Parathyroid adenoma (tissue), 2 donors: ENCODE results near the gene TOR1B.

Source experiments
- H2AFZ ChIP-seq: fragments of 300-600 bp; sonication (generic); one replicate; pipeline ENCODE4 v1.7.0; 2017; ENCODE audit warnings: antibody characterized with exemption, mild to moderate bottlenecking
- H3K27ac ChIP-seq: fragments of 300-600 bp; sonication (generic); one replicate; pipeline ENCODE4 v1.7.0; 2017
- H3K27me3 ChIP-seq: fragments of 300-600 bp; sonication (generic); one replicate; pipeline ENCODE4 v1.7.0; 2017; ENCODE audit warnings: low read length; ENCODE audit not compliant: control insufficient read depth, insufficient read depth
- H3K36me3 ChIP-seq: fragments of 300-600 bp; sonication (generic); one replicate; pipeline ENCODE4 v1.7.0; 2017; ENCODE audit warnings: low read length; ENCODE audit not compliant: control insufficient read depth, insufficient read depth
- H3K4me1 ChIP-seq: fragments of 300-600 bp; sonication (generic); one replicate; pipeline ENCODE4 v1.7.0; 2017; ENCODE audit warnings: control low read depth
- H3K4me2 ChIP-seq: fragments of 300-600 bp; sonication (generic); one replicate; pipeline ENCODE4 v1.7.0; 2017; ENCODE audit warnings: low read length
- H3K4me3 ChIP-seq: fragments of 300-600 bp; sonication (generic); one replicate; pipeline ENCODE4 v1.7.0; 2017; ENCODE audit warnings: low read depth, low read length
- H3K79me2 ChIP-seq: fragments of 300-600 bp; sonication (generic); one replicate; pipeline ENCODE4 v1.7.0; 2017; ENCODE audit warnings: control low read depth
- H3K9ac ChIP-seq: fragments of 300-600 bp; sonication (generic); one replicate; pipeline ENCODE4 v1.7.0; 2017; ENCODE audit warnings: mild to moderate bottlenecking
- H3K9me3 ChIP-seq: fragments of 300-600 bp; sonication (generic); one replicate; pipeline ENCODE4 v1.7.0; 2017; ENCODE audit warnings: low read length; ENCODE audit not compliant: control insufficient read depth
- CTCF ChIP-seq: fragments of 300-600 bp; sonication (generic); IDR thresholded peaks from one replicate; pipeline ENCODE4 v1.7.0; 2017; ENCODE audit warnings: antibody characterized with exemption, mild to moderate bottlenecking
- donor health status: primary hyperparathyroidism.

Gene TOR1B

GRCh38 chr9:129857207-129857606 is 54.2 kb downstream of the TOR1B start:
- Histone ChIP-seq H3K9me3 (no peaks in the 10 kb centered on the region), H3K9ac (no peak overlapping the region), H3K79me2 (no peaks in the 10 kb centered on the region), H3K4me2 (no peak overlapping the region), H3K4me1 (no peaks in the 10 kb centered on the region), H3K4me3 (no peak overlapping the region), H3K27me3 (no peaks in the 10 kb centered on the region), H3K36me3 (no peaks in the 10 kb centered on the region), H2AFZ (no peak overlapping the region), H3K27ac (no peak overlapping the region)
- TF ChIP-seq CTCF, result no peak

GRCh38 chr9:129858167-129858962 is 55.4 kb downstream of the TOR1B start:
- no peaks in the 10 kb centered on the region for H3K9me3 ChIP-seq
- no peak for TF ChIP-seq CTCF
- no peak overlapping the region for H2AFZ ChIP-seq
- no peaks in the 10 kb centered on the region for H3K27me3 ChIP-seq
- no peaks in the 10 kb centered on the region for H3K79me2 ChIP-seq
- no peak overlapping the region for H3K4me3 ChIP-seq
- H3K27ac ChIP-seq, result no peak overlapping the region
- H3K36me3 ChIP-seq, result no peaks in the 10 kb centered on the region
- no peak overlapping the region for H3K9ac ChIP-seq
- H3K4me1 ChIP-seq, result no peaks in the 10 kb centered on the region
- H3K4me2 ChIP-seq, result no peak overlapping the region
